GM18526 (cell line): ENCODE measurements around the gene IRGC.

ENCODE experiments used
- POLR2A ChIP-seq: IDR thresholded peaks from 3 replicates; pipeline ENCODE4 v1.6.1; 2011; ENCODE audit not compliant: insufficient read length; ENCODE audit errors: extremely low read depth

Gene IRGC

DNA sequence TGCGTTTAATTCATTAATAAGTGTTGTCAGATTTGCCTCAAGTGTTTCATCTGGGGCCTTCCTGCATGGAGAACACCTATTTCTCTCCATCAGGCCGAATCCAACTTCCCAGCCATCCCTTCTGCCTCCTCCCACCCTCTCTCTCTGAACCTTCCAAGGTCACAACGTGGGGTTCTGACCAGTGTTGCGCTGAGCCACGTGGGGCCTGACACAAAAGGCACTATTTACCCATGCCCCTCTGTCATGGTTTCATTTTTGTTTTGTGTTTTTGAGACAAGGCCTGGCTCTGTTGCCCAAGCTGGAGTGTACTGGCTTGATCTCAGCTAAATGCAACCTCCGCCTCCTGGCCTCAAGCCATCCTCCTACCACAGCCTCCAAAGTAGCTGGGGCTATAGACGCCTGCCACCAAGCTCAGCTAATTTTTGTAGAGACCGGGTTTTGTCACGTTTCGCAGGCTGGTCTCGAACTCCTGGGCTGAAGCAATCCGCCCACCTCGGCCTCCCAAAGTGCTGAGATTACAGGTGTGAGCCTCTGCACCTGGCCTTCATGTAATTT, 8.6 kb upstream of the IRGC start:
- TF ChIP-seq POLR2A, result no peak

DNA sequence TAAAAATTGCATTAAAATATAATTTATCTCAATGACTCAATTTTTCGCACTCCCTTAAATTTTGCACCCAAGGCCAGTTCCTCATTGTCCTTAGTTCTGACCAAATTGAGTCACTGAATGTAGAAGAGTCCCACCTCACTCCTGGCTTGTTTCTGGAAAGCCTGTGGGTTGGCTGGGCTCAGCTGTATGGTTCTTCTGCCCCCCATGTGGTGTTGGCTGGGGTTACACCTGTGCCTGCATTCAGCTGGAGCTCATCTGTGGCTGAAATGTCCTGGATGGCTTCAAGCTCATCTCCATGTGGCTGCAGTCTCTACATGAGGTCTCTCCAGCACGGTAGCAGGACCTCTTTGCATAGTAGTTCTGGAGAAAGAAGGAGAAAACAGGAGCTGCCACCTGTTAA, 7.2 kb upstream of the IRGC start:
- no peak for TF ChIP-seq POLR2A

DNA sequence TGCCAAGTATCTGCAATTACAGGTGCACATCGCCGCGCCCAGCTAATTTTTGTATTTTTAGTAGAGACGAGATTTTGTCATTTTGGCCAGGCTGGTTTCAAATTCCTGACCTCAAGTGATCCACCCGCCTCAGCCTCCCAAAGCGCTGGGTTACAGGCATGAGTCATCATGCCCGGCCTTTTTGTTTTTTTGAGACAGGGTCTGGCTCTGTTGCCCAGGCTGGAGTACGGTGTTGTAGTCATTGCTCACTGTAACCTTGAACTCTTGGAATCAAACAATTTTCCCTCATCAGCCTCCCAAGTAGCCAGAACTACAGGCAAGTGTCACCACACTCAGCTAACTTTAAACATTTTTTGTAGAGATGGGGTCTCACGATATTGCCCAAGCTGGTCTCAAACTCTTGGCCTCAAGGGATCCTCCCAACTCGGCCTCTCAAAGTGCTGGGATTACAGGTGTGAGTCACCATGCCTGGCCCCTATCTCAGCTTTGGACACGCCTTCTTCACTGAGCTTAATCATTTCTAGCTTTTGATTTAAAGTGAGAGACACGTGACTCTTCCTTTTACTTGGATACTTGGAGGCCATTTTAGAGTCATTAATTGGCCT, 4.0 kb upstream of the IRGC start:
- no peak for TF ChIP-seq POLR2A

DNA sequence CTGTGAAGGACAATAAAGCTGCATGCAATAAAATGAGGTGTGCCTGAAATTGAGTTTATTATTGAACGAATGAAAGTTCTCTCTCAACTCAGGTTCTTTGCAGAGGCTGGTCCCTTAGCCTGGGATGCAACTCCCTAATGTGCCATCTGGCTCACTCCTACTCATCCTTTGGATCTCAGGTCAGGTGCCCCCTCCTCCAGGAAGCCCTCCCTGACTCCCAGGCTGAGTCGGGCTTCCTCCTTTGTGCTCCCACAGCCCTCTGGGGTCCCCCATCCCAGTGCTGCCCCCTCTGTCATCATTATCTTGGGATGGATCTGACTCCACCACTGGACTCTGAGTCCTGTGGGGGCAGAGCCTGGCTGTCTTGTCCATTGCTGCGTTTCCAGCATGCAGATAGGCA, 2.7 kb upstream of the IRGC start:
- no peak for TF ChIP-seq POLR2A

DNA sequence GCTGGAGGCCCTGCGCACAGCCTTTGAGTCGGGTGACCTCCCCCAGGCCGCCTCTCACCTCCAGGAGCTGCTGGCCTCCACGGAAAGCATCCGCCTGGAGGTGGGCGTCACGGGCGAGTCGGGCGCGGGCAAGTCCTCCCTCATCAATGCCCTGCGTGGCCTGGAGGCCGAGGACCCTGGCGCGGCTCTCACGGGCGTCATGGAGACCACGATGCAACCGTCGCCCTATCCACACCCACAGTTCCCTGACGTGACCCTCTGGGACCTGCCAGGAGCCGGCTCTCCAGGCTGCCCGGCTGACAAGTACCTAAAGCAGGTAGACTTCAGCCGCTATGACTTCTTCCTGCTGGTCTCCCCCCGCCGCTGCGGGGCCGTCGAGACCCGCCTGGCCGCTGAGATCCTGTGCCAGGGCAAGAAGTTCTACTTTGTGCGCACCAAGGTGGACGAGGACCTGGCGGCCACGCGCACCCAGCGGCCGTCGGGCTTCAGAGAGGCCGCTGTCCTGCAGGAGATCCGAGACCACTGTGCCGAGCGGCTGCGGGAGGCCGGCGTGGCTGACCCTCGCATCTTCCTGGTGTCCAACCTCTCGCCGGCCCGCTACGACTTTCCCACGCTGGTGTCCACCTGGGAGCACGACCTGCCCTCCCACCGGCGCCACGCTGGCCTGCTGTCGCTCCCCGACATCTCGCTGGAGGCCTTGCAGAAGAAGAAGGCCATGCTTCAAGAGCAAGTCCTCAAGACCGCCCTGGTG, 2.9 kb downstream of the IRGC start:
- TF ChIP-seq POLR2A, result no peak

DNA sequence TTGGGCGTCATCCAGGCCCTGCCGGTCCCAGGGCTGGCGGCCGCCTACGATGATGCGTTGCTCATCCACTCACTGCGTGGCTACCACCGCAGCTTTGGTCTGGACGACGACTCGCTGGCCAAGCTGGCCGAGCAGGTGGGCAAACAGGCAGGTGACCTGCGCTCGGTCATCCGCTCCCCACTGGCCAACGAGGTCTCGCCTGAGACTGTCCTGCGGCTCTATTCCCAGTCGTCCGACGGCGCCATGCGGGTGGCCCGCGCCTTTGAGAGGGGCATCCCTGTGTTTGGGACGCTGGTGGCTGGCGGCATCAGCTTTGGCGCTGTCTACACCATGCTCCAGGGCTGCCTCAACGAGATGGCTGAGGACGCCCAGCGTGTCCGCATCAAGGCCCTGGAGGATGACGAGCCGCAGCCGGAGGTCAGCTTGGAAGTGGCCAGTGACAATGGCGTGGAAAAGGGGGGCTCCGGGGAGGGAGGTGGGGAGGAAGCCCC, 3.5 kb downstream of the IRGC start:
- TF ChIP-seq POLR2A, result no peak

DNA sequence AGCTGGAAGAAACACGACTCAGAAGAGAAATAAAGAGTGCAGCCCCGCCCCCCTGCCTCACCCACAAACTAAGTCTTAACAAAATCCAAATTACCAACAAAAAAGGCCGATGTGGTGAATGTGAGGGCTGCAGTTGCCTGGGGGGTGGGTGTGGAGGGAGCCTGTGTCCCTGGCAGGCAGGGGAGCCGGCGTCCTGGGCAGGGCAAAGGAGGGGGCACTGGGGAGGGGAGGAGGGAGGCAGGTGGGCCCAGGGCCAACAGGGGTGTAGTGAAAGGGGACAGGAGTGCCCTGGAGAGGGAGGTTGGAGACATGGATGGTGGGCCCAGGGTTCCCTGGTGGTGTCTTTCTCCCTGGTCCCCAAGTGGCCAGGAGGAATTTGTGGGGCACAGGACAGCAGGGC, 4.0 kb downstream of the IRGC start:
- no peak for TF ChIP-seq POLR2A

DNA sequence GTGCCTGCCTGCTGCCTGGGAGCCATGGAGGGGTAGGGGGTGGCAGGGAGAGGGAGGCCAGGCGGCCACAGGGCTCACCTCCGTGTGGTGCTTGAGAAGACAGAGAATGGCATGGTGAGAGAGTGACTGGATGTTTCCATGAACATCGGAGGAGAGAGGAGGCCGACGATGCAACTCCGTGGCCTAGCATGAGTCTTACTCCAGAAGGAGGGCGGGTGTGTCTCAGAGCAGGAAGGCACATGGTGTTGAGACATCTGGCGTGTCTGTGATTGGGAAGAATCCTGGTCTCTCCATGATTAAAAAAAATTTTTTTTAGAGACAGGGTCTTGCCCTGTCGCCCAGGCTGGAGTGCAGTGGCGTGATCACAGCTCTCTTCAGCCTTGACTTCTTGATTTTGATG, 5.1 kb downstream of the IRGC start:
- TF ChIP-seq POLR2A, result no peak

DNA sequence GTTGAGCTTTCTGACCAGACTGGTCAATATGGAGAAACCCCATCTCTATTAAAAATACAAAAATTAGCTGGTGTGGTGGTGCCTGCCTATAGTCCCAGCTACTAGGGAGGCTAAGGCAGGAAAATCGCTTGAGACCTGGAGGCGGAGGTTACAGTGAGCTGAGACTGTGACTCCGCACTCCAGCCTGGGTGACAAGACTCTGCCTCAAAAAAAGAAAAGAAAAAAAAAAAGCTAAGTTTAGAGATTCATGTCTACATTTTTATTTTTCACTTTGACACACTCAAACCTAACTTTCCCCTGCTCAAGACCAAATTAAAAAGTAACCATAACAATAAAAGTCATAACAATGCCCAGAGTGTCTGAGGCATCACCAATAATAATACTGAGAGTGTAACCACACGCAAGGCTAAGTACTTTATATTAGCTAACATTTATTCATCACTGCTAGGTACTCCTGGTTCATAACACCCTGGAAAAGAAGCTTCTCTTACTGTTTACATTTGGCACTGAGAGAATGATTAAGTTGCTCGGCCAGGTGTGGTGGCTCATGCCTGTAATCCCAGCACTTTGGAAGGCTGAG, 5.7 kb downstream of the IRGC start:
- TF ChIP-seq POLR2A, result no peak

DNA sequence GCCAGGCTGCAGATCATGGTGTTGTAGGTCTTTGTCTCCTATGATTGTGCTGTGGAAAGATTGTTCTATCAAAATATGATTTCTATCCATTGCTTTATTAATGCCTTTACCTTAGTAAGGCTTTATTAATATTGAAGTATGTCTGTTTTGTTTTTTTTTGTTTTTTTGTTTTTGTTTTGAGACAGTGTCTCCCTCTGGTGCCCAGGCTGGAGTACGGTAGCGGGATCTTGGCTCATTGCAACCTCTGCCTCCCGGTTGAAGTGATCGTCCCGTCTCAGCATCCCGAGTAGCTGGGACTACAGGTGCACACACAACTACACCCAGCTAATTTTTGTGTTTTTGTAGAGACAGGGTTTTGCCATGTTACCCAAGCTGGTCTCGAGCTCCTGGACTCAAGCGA, 7.7 kb downstream of the IRGC start:
- TF ChIP-seq POLR2A, result no peak

DNA sequence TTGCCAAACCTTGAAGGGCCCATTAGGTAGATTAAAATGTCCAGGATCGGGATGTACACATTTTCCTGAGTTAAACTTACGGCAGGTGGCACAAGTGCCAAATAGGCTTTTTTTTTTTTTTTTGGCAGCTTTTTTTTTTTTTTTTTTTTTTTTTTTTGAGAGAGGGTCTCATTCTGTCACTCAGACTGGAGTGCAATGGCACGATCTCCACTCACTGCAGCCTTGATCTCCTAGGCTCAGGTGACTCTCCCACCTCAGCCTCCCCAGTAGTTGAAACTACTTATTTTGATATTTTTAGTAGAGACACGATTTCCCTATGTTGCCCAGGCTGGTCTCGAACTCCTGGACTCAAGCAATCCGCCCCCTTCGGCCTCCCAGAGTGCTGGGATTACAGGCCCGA, 9.0 kb downstream of the IRGC start:
- TF ChIP-seq POLR2A, result no peak

DNA sequence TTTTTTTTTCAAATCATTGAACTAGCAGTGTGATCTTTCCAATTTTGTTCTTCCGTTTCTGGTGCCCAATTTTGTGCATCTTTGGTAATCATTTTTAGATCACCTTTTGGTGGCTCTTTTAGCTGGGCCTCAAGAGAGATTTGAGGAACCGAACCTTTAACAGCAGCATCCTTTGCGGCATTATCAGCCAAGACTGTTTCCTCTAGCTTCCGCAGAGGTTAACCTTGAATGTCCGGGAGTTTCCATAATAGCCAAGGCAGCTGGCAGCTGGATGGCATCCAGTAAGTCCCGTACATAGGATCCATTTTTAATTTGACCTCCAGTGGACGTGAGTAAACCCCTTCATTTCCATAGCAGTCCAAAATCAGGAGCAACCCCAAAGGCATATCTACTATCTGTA, 9.6 kb downstream of the IRGC start:
- no peak for TF ChIP-seq POLR2A

DNA sequence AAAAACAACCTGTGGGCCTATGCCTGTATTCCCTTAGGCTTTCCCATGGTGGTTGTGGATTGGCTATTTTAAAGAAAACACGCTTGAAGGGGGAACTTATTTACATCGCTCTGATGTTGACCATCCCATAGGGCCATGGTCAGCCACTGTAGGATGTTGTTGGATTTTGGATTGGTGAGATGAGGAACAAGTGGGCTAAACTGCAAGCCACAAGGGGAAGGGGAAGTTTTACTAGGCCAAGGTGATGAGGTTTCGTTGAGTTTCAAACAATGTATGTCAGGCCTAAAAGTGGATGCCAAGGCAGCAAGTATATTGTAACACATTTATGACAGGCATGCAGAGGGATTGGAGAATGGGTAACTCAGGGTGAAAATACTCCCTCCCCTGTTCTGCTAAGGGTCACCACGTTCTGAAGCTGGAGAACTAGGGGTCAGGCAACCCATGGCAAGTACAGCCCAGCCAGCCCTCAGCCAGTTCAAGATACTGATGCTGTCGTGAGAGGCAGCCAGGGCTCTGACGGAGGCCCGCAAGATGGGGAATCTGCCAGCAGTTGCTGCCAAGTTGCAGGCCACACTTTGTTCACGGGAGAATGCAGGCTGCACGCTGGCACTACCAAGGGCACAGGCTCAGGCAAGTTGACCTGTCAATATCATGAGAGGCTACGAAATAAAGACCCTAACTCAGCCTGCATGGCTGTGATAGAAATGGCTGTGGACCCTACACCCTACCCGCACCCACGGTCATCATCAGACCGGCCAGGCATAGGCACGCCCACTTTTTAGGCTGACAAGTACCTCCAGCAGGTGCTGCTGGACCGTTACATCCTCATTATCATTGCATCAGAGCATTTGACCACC, 11.1 kb downstream of the IRGC start:
- no peak for TF ChIP-seq POLR2A

DNA sequence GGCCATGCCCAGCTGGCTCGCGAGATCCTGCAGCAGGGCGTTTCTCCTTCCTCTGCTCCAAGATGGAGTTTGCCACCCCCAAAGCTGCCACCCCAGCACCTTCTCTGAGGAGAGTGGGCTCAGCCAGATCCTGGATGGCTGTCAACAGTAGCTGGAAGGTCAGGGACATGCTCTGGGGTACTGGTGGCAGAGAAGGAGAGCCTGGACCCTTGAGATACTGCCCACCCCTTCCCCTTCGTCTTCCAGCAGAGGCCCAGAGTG, 11.6 kb downstream of the IRGC start:
- TF ChIP-seq POLR2A, result no peak

DNA sequence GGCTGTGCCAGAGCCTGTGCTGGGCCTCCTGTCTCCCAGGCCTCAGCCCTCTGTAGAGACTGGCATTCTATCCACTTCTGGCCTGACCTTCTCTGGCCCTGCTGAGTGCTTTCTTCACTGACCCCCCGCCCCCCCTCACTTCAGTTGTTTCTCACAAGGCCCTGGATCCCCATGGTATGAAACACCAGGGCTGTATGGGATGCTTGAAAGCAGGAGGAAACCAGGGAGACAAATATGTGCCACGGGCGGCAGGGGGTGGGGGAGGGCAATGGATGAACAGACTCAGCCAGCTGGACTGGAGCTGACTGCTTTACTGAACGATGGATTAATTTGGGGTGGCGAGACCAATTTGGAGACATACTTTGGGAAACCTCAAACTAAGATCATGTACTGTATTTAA, 14.0 kb downstream of the IRGC start:
- TF ChIP-seq POLR2A, result no peak

DNA sequence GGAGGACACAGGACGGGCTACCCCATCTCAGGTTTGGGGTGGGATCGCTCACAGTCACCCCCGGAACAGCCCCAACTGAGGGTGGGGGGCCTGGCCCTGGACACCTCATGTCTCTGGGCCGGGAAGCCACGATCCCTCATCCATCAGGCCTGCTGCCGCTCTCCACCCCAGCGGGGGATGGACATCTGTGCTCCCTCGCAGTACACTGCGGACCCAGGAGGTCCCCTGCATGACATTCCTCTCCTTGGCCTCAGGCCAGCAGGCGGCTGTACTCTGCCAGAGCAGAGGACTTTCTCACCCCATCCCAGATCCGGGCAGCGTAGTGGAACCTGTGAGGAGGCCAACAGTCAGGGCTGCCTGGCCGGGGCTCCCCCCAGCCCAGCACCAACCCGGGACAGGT, 15.5 kb downstream of the IRGC start:
- no peak for TF ChIP-seq POLR2A

DNA sequence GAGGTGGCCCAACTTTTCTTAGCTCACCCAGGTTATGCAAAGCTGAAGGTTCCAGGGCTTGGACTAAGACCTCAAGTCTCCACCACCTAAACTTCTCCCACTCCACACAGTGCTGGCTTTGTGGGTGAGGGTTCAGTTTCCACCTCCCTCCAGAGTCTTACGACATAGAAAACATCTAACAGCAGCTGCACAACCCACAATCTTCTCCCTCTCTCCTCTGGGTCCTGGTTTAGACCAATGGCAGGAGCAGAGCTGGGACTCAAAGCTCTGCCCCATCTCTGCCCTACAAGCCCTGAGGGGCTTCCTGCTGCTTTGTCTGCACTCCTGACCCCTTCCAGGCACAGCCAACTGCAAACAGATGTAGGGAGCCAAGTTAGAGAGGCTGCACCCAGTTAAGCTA, 16.0 kb downstream of the IRGC start:
- TF ChIP-seq POLR2A, result no peak
